ENCODE data around the gene SH2D1B. TPM values are rescaled to one million over a fixed set of nuclear protein-coding genes. Genes with fewer than 3 reads are reported as not detected.

SH2D1B gene
- total and polyA plus RNA-seq, 2 experiments from 2014 or later: not detected

GRCh38 chr1:162371611-162372010, 40.3 kb downstream of the SH2D1B start:
- Histone ChIP-seq H3K4me3 (no peak overlapping the region), H3K4me1 (ENCODE audit: insufficient read depth) (peaks cover 7% of the 10 kb centered on the region), H3K27ac (no peak overlapping the region), H3K9me2 (replicated peaks; ENCODE audit: insufficient read depth) (no peaks in the 10 kb centered on the region), H3K9me3 (ENCODE audit: low read depth) (no peaks in the 10 kb centered on the region), H3K36me3 (replicated peaks; ENCODE audit: insufficient read depth, low read depth) (no peaks in the 10 kb centered on the region), H3K79me2 (no peaks in the 10 kb centered on the region), H2AFZ (no peak overlapping the region), H4K20me1 (ENCODE audit: insufficient read depth, poor library complexity, severe bottlenecking) (no peaks in the 10 kb centered on the region), H3K4me2 (no peak overlapping the region), H3K27me3 (no peaks in the 10 kb centered on the region)
- no peak for DNase-seq (ENCODE audit: low spot score)
- WGBS (ENCODE audit: low lambda C conversion rate, missing lambda C conversion rate): 89% methylated on average over 6 of the region's 6 CpGs
- TF ChIP-seq EZH2phosphoT487 (IDR thresholded peaks at IDR 0.05; ENCODE audit: low read depth, severe bottlenecking, unreplicated experiment) (no peak), EZH2 (IDR thresholded peaks at IDR 0.05; ENCODE audit: borderline replicate concordance) (no peak)
- TF ChIP-seq, protein P1, sequence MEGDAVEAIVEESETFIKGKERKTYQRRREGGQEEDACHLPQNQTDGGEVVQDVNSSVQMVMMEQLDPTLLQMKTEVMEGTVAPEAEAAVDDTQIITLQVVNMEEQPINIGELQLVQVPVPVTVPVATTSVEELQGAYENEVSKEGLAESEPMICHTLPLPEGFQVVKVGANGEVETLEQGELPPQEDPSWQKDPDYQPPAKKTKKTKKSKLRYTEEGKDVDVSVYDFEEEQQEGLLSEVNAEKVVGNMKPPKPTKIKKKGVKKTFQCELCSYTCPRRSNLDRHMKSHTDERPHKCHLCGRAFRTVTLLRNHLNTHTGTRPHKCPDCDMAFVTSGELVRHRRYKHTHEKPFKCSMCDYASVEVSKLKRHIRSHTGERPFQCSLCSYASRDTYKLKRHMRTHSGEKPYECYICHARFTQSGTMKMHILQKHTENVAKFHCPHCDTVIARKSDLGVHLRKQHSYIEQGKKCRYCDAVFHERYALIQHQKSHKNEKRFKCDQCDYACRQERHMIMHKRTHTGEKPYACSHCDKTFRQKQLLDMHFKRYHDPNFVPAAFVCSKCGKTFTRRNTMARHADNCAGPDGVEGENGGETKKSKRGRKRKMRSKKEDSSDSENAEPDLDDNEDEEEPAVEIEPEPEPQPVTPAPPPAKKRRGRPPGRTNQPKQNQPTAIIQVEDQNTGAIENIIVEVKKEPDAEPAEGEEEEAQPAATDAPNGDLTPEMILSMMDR (IDR thresholded peaks at IDR 0.05; ENCODE audit: poor library complexity): no peak

GRCh38 chr1:162370721-162371120, 41.2 kb downstream of the SH2D1B start:
- Histone ChIP-seq H3K4me3 (no peak overlapping the region), H3K4me1 (ENCODE audit: insufficient read depth) (peaks cover 7% of the 10 kb centered on the region), H3K27ac (no peak overlapping the region), H3K4me2 (no peak overlapping the region), H3K9me3 (ENCODE audit: low read depth) (no peaks in the 10 kb centered on the region), H3K36me3 (replicated peaks; ENCODE audit: insufficient read depth, low read depth) (no peaks in the 10 kb centered on the region), H3K27me3 (no peaks in the 10 kb centered on the region), H4K20me1 (ENCODE audit: insufficient read depth, poor library complexity, severe bottlenecking) (no peaks in the 10 kb centered on the region), H3K79me2 (no peaks in the 10 kb centered on the region), H2AFZ (no peak overlapping the region), H3K9me2 (replicated peaks; ENCODE audit: insufficient read depth) (no peaks in the 10 kb centered on the region)
- WGBS (ENCODE audit: low lambda C conversion rate, missing lambda C conversion rate): 94% methylated on average over 3 of the region's 3 CpGs
- DNase-seq (ENCODE audit: low spot score): no peak
- TF ChIP-seq EZH2phosphoT487 (IDR thresholded peaks at IDR 0.05; ENCODE audit: low read depth, severe bottlenecking, unreplicated experiment) (no peak), EZH2 (IDR thresholded peaks at IDR 0.05; ENCODE audit: borderline replicate concordance) (no peak)
- TF ChIP-seq, protein P1 (IDR thresholded peaks at IDR 0.05; ENCODE audit: poor library complexity): no peak

- H2AFZ ChIP-seq: no peak overlapping the region
- H3K27ac ChIP-seq: no peak overlapping the region
- H3K9me3 ChIP-seq (ENCODE audit: low read depth): no peaks in the 10 kb centered on the region
- WGBS (ENCODE audit: low lambda C conversion rate, missing lambda C conversion rate): 78% methylated on average over 1 of the region's 1 CpG
- H3K4me3 ChIP-seq: no peak overlapping the region
- DNase-seq (ENCODE audit: low spot score): no peak
- peaks cover 7% of the 10 kb centered on the region for H3K4me1 ChIP-seq (ENCODE audit: insufficient read depth)
- no peak overlapping the region for H3K4me2 ChIP-seq
- no peaks in the 10 kb centered on the region for H3K36me3 ChIP-seq (replicated peaks; ENCODE audit: insufficient read depth, low read depth)
- no peaks in the 10 kb centered on the region for H3K27me3 ChIP-seq
- H3K79me2 ChIP-seq: no peaks in the 10 kb centered on the region
- H3K9me2 ChIP-seq (replicated peaks; ENCODE audit: insufficient read depth): no peaks in the 10 kb centered on the region
- TF ChIP-seq, protein P1 (IDR thresholded peaks at IDR 0.05; ENCODE audit: poor library complexity): no peak
- TF ChIP-seq EZH2phosphoT487 (IDR thresholded peaks at IDR 0.05; ENCODE audit: low read depth, severe bottlenecking, unreplicated experiment): no peak
- no peak for TF ChIP-seq EZH2 (IDR thresholded peaks at IDR 0.05; ENCODE audit: borderline replicate concordance)
- H4K20me1 ChIP-seq (ENCODE audit: insufficient read depth, poor library complexity, severe bottlenecking): no peaks in the 10 kb centered on the region
Observed at GRCh38 chr1:162370161-162370560, 41.8 kb downstream of the SH2D1B start.

GRCh38 chr1:162369571-162369970, 42.4 kb downstream of the SH2D1B start:
- no peak overlapping the region for H3K27ac ChIP-seq

More at GRCh38 chr1:162369571-162369970, 42.4 kb downstream of the SH2D1B start:
- Histone ChIP-seq H3K9me3 (ENCODE audit: low read depth) (no peaks in the 10 kb centered on the region), H3K79me2 (no peaks in the 10 kb centered on the region), H3K4me2 (no peak overlapping the region), H3K27me3 (no peaks in the 10 kb centered on the region), H2AFZ (no peak overlapping the region), H4K20me1 (ENCODE audit: insufficient read depth, poor library complexity, severe bottlenecking) (no peaks in the 10 kb centered on the region), H3K4me1 (ENCODE audit: insufficient read depth) (peaks cover 7% of the 10 kb centered on the region), H3K36me3 (replicated peaks; ENCODE audit: insufficient read depth, low read depth) (no peaks in the 10 kb centered on the region), H3K4me3 (no peak overlapping the region), H3K9me2 (replicated peaks; ENCODE audit: insufficient read depth) (no peaks in the 10 kb centered on the region)
- no peak for DNase-seq (ENCODE audit: low spot score)
- WGBS (ENCODE audit: low lambda C conversion rate, missing lambda C conversion rate): 90% methylated on average over 7 of the region's 7 CpGs
- no peak for TF ChIP-seq EZH2 (IDR thresholded peaks at IDR 0.05; ENCODE audit: borderline replicate concordance)
- TF ChIP-seq, protein P1 (IDR thresholded peaks at IDR 0.05; ENCODE audit: poor library complexity): no peak
- no peak for TF ChIP-seq EZH2phosphoT487 (IDR thresholded peaks at IDR 0.05; ENCODE audit: low read depth, severe bottlenecking, unreplicated experiment)

Data from hepatocyte (in vitro differentiated cells).